Colon (tissue), 2 donors: ENCODE measurements around the gene PRR29.

Source experiments
- FAIRE-seq: peaks from 2 replicates; lab custom pipeline; 2012; peaks lifted over from hg19 to GRCh38; lab: Jason Lieb, UNC
- donor health status: control.
- donor health status: control.

The PRR29 gene

GRCh38 chr17:63998050-63998720 is at the start of gene PRR29:
TSS of gene PRR29 (plus strand) at chr17:63998351. CDS start at chr17:63998365, 14 bp downstream.
- FAIRE-seq, result no peak

DNA sequence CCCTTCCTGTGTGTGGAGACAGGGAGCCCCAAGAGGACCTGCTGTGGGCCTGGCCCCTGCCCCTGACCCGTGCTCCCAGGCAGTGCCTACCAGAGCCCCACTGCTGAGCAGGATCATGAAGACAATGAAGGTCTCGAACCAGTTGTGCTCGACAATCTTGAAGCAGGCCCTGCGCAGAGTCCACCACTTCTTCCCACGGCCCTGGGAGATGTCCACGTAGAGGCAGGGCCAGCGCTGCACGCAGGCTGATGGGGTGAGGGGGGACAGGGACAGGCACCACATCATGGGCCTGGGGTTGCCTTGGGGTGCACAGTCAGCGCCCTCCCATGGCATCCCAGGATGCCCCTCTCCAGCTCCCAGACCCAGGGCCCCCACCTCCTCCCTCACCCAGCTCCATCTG is 49.6 kb upstream of the PRR29 start:
- no peak for FAIRE-seq

GRCh38 chr17:63949576-63950250 is 48.4 kb upstream of the PRR29 start:
- FAIRE-seq, result no peak

- FAIRE-seq, result no peak
These were observed 46.9 kb upstream of the PRR29 start for GRCh38 chr17:63950940-63951907.

GRCh38 chr17:63954402-63955063 is 43.6 kb upstream of the PRR29 start:
- FAIRE-seq, result no peak

DNA sequence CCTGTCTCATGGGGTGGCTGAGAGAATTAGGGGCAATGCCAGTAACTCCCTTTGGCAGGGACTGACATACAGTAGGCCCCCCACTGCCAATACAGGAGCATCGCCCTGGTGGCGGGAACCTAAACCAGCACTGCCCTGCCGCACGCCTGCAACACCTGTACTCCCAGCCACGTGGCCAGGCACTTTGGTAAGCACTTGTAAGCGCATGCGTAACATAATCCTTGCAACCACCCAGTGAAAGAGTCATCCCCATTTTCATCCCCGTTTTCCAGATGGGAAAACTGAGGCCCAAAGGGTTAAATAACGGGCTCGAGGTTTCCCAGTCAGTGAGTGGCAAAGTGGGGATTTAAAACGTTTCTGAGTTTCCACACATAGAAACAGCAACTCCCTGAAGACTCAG is 42.9 kb upstream of the PRR29 start:
- FAIRE-seq, result no peak

DNA sequence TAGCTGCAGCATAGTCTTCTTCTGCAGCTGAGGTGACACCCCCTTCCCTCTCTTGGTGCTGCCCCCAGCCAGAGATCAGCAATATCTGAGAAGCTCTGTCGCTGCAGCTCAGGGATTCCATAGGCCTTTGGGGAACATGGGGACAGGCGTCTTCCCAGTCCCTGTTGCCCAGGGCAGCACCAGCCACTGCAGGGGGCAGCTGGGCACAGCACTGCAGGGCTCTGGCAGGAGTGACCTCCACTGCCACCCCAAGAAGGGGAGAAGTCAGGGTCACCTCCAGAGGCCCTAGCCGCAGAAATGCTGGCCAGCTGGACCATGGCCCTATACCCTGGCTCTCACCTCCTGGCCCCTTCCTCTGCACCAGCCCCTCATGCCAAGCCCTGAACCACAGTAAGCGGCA is 42.4 kb upstream of the PRR29 start:
- FAIRE-seq, result no peak

DNA sequence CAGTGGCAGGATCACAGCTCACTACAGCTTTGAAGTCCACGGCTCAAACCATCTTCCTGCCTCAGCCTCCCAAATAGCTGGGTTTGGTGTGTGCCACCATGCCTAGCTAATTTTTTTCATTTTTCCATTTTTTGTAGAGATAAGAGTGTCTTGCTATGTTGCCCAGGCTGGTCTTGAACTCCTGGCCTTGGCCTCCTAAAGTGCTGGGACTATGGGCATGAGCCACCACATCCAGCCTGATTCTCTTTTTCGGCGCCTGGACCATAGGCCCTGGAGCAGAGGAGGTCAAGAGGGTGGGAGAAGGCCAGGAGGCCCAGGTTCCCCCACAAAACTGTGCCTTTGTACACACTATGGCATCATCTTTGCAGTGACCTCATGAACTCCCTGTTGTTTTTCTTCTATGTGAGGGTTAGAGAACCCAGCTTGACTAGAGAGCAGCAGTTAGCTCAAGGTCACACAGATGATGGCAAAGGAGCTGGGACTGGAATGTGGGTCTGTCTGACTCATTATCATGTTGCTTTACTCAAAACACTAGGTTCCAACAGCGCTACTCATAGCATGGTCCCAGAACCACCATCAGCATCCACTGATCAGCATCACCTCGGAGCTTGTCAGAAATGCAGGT is 41.7 kb upstream of the PRR29 start:
- no peak for FAIRE-seq

GRCh38 chr17:63960006-63960405 is 38.1 kb upstream of the PRR29 start:
- no peak for FAIRE-seq

- no peak for FAIRE-seq
These were observed 37.7 kb upstream of the PRR29 start for GRCh38 chr17:63960430-63960829.

DNA sequence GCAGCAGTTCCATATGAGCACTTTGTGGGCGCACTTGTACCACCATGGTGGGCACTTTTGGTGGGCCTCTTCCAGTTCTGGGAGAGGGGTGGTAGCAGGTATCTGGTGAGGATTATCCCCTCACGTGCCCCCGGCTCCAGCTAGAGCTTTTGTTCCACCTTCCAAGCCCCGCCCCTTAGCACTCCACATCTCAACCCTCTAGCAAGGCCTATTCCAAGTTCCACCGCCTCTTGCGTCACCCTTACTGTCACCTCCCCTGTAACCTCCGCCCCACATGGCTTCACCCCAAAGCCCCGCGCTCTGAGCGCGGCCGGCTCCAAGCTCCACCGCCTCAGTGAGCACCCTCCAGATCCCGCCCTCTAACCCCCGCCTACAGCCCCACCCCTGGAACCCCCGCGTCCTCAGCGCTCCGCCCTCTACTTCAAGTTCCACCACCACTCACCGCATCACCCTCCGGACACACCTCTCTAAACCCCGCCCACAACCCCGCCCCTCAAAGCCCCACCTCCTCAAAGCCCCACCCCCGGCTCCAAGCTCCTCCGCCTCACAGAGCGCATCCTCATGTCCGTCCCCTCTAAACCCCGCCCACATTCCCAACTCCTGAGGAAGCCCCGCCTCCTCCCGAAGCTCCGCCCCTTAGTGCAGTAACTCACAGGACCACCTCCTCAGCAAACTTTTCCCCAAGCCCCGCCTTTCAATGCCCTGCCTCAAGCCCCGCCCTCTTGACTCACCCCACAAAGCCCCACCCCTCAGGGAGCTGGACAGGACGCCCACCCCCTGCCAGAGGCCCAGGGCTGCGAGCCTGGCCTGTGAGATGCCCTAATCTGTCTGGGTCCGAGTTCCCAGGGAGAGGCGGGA is 36.6 kb upstream of the PRR29 start:
- FAIRE-seq, result no peak

GRCh38 chr17:63962298-63962744 is 35.8 kb upstream of the PRR29 start:
- no peak for FAIRE-seq

- no peak for FAIRE-seq
These were observed 35.0 kb upstream of the PRR29 start for GRCh38 chr17:63963123-63963522.

DNA sequence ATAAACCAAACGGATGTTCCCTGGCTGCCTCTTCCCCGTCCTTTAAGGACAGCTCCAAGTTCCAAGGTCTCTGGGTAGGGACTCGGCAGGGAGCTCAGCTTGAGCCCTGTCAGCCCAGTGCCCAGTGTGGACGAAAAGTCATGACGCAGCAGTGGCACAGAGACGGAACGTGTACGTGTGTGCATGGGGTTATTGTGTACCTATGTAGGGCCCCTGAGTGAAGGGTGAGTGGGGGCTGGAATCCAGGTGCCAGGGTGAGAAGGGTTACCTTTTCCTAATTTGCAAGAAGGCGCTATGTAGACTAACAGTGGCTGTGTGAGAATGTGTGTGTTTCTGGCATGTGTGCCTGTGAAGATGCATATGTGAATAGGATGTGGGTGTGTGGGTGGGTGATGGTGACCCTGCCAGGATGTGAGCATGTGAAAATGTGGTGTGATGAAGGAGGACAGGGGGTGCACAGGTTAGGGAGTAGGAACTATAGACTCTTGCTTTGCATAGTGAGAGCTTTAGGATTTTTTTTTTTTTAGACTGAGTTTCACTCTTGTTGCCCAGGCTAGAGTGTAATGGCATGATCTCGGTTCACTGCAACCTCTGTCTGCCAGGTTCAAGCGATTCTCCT is 31.4 kb upstream of the PRR29 start:
- FAIRE-seq, result no peak

GRCh38 chr17:63967953-63968352 is 30.2 kb upstream of the PRR29 start:
- FAIRE-seq, result no peak

DNA sequence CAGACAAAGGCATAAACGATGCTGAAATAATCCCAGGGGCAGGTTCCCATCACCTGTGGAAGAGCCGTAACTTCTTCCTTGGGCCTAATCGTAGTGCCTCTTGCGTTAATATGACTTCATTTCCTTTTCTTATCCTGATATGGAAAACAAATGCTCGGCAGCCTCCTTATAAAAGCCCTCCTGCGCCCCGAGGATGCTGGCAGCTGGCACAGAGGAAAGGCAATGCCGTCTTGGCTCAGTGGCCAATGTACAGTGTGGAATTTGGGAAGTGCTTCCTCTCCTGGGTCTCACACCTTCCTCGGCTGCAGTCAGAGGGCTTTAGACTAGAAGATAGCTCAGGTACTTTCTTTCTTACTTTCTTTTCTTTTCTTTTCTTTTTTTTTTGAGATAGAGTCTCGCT is 28.9 kb upstream of the PRR29 start:
- no peak for FAIRE-seq

DNA sequence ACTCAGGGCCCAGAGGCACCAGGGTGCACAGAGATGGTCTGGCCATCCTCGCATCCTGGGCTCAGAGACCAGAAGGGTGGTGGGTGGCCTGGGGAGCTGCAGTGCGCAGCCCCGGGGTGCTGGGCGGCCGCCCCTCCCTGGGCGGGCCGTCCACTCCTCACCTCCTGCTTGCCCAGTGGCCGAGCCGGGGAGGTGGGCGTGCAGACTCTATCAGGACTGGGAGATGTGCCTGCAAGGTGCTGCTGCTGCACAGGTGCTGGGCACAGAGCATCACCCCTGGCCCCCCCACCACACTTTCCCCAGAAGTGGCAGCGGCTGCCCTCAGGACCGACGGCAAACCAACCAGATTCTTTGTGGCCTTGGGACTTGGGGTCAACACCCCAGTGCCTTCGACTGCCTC is 25.4 kb upstream of the PRR29 start, which contains the start of gene SCN4A:
TSS of gene SCN4A (minus strand) at position 123 of the 400 bp plus-strand sequence. CDS start at position 46, 77 bp downstream.
- no peak for FAIRE-seq

DNA sequence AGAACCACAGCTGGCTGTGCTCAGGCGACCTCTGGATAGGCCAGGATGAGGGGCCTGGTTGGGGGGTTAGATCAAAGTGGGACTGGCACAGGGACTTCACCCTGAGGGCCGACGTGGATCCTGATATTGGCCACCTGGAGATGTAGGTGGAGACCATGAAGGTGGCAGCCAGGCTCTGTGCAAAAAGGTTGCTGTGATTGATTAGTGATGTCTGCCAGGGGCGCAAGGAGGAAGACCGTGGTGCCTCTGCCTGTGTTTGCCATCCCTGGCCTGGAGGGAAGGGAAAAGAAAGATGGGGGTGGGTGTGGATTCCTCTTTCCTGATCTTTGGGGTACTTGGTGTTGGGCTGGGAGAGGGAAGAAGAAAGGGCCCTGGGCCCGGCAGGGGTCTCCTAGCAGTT is 24.9 kb upstream of the PRR29 start:
- no peak for FAIRE-seq

- no peak for FAIRE-seq
These were observed 24.1 kb upstream of the PRR29 start for GRCh38 chr17:63973930-63974593.
